Amygdala (tissue), 56 donors: Measurements from ENCODE around the gene OMG.
"Not testable (repeated sequence)": the region's sequence is repeated elsewhere in the genome, so short reads cannot be mapped to it uniquely, and the experiment has no call there.

Experiments
- DNase-seq, 56 donors: peaks; one replicate each; lab custom pipeline; 2025; lab: John Stamatoyannopoulos, UW

The OMG gene

GRCh38 chr17:31269036-31269577 is 27.9 kb downstream of the OMG start:
- DNase-seq, result no peak

GRCh38 chr17:31266042-31266441 is 31.0 kb downstream of the OMG start:
- DNase-seq, result no peak

GRCh38 chr17:31262923-31263322 is 34.1 kb downstream of the OMG start:
- DNase-seq, result not testable (repeated sequence)

GRCh38 chr17:31261601-31262000 is 35.4 kb downstream of the OMG start:
- no peak for DNase-seq

GRCh38 chr17:31260151-31260550 is 36.9 kb downstream of the OMG start:
- no peak for DNase-seq

- no peak for DNase-seq
Observed at GRCh38 chr17:31256936-31257335, 40.1 kb downstream of the OMG start.

- DNase-seq, result no peak
Observed at GRCh38 chr17:31254654-31255053, 42.4 kb downstream of the OMG start.

GRCh38 chr17:31252741-31253140 is 44.3 kb downstream of the OMG start:
- DNase-seq, result no peak

- DNase-seq, result no peak
Observed at GRCh38 chr17:31251970-31252328, 45.1 kb downstream of the OMG start.

- DNase-seq, result no peak
Observed at GRCh38 chr17:31251105-31251969, 45.7 kb downstream of the OMG start.

- no peak for DNase-seq
Observed at GRCh38 chr17:31250229-31250628, 46.8 kb downstream of the OMG start.

GRCh38 chr17:31249835-31250141 is 47.3 kb downstream of the OMG start:
- no peak for DNase-seq

GRCh38 chr17:31248986-31249834 is 47.8 kb downstream of the OMG start:
- no peak for DNase-seq
